Erythroblast (primary cell): Measurements from ENCODE around the gene NFIB.

Experiments
- DNase-seq, 2 experiments: peaks; one replicate each; lab custom pipeline; 2025; lab: John Stamatoyannopoulos, UW
- GATA1 ChIP-seq: IDR thresholded peaks from 2 replicates; pipeline ENCODE4 v1.6.1; 2011; ENCODE audit warnings: low read depth, mild to moderate bottlenecking, control low read depth, low read length, moderate library complexity
- POLR2A ChIP-seq: IDR thresholded peaks from 2 replicates; pipeline ENCODE4 v1.6.1; 2011; ENCODE audit warnings: mild to moderate bottlenecking, low read length

Gene NFIB

GRCh38 chr9:14348373-14349145 lies 34.6 kb upstream of the NFIB start:
- peak; percentile 6 to 16 for DNase-seq
- TF ChIP-seq POLR2A (no peak), GATA1 (no peak)

GRCh38 chr9:14348123-14348372 lies 34.1 kb upstream of the NFIB start:
- TF ChIP-seq GATA1 = no peak
- TF ChIP-seq POLR2A = no peak
- DNase-seq = no peak

DNA sequence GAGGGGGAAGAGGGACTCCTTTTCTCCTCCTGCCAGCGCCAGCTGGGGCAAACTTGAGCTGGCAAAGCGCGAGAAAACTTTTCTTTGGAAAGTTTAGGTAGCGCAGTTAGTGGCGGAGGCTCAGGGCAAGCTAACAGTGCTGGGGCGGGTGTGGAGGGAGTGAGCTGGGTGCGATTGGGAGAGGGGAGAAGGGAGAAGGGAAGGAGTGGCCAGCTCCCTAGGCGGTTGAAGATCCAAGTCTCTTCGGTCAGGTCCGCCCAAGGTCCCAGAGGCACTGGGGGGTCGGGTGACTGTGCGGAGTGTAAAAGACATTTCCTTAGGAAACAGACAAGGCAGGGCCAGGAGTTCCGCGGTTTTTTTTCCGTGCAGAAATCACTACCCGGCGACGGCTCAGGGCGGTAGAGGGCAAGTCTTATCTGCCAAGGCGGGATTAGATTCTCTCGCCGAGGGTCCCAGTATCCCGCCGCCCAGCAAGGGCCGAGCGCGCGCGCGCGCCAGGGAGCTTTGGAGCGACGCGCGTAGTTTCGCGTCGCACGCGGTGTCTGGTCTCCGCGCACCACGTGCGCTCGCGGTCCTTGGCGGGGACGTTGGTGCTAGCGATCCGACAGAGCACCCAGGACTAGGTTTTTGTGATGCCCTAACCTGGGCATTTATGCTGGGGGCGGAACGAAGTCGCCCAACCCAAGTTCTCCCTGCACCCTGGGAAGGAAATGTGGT lies 33.6 kb upstream of the NFIB start:
- TF ChIP-seq POLR2A = no peak
- no peak for TF ChIP-seq GATA1
- DNase-seq = peak; percentile 22 to 28

DNA sequence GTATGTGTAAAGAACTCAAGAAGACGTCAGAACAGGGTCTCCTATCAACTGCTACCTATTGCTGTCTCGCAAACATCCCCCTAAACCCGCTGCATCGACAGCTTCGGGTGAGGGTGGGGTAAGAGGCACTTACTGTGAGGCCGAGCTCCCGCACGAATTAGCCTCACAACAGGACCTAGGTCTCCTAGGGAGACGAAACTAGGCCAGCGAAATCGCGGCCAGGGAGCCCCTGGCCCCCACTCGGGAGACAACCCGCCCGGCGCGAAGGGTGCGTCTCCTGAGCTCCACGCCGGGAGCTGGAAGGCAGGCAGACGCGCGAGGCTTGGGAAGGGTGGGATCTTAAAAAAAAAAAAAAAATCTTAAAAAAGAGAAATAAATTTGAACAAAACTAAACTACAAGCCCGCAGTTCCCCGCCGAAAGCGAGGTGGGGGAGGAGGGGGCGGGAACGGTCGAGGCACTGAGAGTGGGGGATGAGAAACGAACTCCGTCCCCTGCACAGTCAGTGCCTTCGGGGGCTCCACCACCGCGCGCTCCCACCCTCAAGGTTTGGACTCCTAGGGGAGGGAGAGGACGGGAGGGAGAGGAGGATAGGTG lies 33.0 kb upstream of the NFIB start:
- TF ChIP-seq POLR2A = no peak
- no peak for TF ChIP-seq GATA1
- no peak for DNase-seq

GRCh38 chr9:14346231-14346791 lies 32.4 kb upstream of the NFIB start:
- no peak for DNase-seq

GRCh38 chr9:14345354-14346230 lies 31.7 kb upstream of the NFIB start:
- DNase-seq = no peak
- TF ChIP-seq GATA1 (no peak), POLR2A (no peak)

More at GRCh38 chr9:14346231-14346791, 32.4 kb upstream of the NFIB start:
- TF ChIP-seq POLR2A = no peak

- TF ChIP-seq GATA1 (no peak), POLR2A (no peak)
- no peak for DNase-seq
Measured at GRCh38 chr9:14344941-14345353, 31.0 kb upstream of the NFIB start.

- no peak for TF ChIP-seq GATA1
- TF ChIP-seq POLR2A = no peak
Measured at GRCh38 chr9:14344053-14344524, 30.1 kb upstream of the NFIB start.

DNA sequence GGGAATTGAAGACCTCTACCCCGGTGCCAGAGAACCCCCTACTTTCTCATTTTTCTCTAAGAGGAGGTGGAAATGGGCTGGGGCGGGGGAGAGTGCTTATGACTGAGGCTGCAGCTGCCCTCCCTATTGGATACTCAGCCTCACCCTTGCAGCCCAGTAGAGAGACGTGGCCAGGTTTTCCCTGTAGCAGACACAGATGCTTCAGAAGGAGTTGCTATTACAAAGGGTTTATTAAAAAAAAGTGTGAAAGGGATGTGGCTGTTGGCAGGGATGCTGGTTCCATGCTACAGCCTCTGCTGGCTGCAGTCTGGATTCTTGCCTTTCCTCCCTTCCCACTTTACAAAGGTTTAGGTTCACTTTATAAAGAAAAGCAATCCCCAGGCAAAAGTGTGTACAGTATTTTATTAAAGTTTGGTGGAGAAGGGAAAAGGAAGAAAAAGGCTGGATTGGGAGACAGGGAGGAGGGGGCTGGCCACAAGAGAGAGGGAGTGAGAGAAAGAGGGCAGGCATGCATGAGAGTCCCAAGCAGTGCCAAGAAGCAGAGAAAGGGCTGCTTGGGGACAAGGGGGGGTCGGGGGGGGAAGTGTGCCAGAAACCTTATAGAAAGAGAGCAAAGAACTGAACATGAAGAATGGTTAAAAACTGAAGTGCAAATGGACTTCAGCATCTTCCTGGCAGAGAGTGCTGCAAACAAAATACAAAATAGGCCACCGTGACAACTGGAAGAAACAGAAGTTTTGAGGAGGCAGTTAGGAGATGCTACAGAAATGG lies 29.5 kb upstream of the NFIB start:
- TF ChIP-seq POLR2A (no peak), GATA1 (no peak)

More at GRCh38 chr9:14344053-14344524, 30.1 kb upstream of the NFIB start:
- DNase-seq = no peak

GRCh38 chr9:14342736-14343135 lies 28.8 kb upstream of the NFIB start:
- TF ChIP-seq POLR2A (no peak), GATA1 (no peak)
- no peak for DNase-seq

More for the DNA sequence above, 29.5 kb upstream of the NFIB start:
- DNase-seq = no peak

DNA sequence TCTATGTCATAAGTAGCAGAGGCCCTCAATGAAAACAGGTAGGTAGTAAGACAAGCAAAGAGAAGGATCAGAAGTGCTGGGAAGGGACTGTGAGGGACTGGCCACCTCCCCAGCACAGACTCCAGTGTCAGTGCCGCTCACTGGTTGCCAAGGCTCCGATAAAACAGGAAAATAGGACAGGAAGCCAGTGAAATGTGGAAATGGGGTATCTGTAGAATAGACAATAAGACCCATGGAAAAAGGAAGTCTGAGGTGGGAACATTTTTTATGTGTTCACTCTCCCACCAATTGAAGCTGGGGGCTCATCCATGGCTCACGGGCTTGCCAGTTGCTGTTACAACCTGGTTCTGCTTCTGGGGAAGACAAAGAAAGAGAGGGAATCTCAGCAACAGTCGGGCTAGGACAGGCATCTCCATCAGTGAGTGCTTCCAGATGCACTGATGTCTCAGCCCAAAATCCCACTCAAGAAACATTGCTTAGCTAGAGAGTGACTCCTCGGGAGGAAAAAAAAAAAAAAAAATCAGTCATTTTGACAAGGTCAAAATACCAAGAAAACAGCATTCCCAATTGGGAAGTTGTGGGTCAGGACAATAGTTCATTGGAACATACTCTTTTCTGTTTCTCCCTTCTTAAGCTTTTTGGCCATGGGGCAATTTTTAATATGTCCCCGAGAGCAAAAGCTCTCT lies 27.6 kb upstream of the NFIB start:
- DNase-seq = no peak
- no peak for TF ChIP-seq GATA1
- no peak for TF ChIP-seq POLR2A

DNA sequence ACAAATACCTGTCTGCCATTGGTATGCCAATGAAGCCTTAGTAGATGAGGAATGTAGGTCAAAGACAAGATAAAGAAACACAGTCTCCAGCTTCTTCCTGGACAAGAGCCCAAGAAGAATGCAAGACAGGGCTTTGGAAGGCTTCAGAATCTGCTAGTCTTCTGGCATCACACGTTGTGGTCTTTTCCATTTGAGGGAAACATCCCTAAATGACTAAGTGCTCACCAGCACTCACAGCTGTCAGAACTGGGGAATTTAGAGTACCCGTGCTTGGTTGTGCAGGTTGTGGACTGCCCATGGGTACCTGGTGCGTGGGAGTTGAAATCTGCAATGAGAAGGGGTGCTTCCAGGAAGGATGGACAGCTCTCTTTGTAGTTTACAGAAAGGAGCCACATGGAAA lies 27.1 kb upstream of the NFIB start:
- DNase-seq = no peak
- no peak for TF ChIP-seq POLR2A
- no peak for TF ChIP-seq GATA1
